HepG2 (cell line): ENCODE results near the gene TMEM253. TPM values are rescaled to one million over a fixed set of nuclear protein-coding genes. Genes with fewer than 3 reads are reported as not detected.

Experiments
- ARHGAP35 ChIP-seq: sonication (generic); formaldehyde crosslinking; IDR thresholded peaks from 2 replicates; pipeline ENCODE4 v1.9.0; 2022; ENCODE audit warnings: mild to moderate bottlenecking, inconsistent platforms, moderate library complexity, missing genetic modification reagents, borderline replicate concordance
- ATAD3A ChIP-seq: sonication (generic); formaldehyde crosslinking; IDR thresholded peaks from 2 replicates; pipeline ENCODE4 v1.4.0; 2020; ENCODE audit warnings: missing genetic modification reagents
- ATRX ChIP-seq: sonication (generic); formaldehyde crosslinking; IDR thresholded peaks from 2 replicates; pipeline ENCODE4 v1.4.0; 2020; ENCODE audit warnings: missing genetic modification reagents, borderline replicate concordance
- BATF2 ChIP-seq: sonication (generic); formaldehyde crosslinking; IDR thresholded peaks from 2 replicates; pipeline ENCODE4 v1.8.0; 2022; ENCODE audit warnings: mild to moderate bottlenecking, missing genetic modification reagents, moderate library complexity
- BORCS8-MEF2B ChIP-seq: sonication (generic); formaldehyde crosslinking; IDR thresholded peaks from 2 replicates; pipeline ENCODE4 v1.8.0; 2022; ENCODE audit warnings: mild to moderate bottlenecking, missing genetic modification reagents
- CBFB ChIP-seq: sonication (generic); formaldehyde crosslinking; IDR thresholded peaks from 2 replicates; pipeline ENCODE4 v1.4.0; 2020; ENCODE audit warnings: missing genetic modification reagents
- KAT7 ChIP-seq: IDR thresholded peaks from 2 replicates; pipeline ENCODE4 v1.6.1; 2018; ENCODE audit warnings: borderline replicate concordance, missing compliant biosample characterization
- MAFK ChIP-seq, 2 experiments: IDR thresholded peaks in 1 of 2; conservative IDR thresholded peaks in 1 of 2; 2 replicates each; pipeline ENCODE4 v1.6.1; 2011; ENCODE audit warnings: improper control_type of control experiment in 2 of 2, low read length in 2 of 2
- MEIS2 ChIP-seq: sonication (generic); formaldehyde crosslinking; IDR thresholded peaks from 2 replicates; pipeline ENCODE4 v1.9.0; 2021; ENCODE audit warnings: mild to moderate bottlenecking, missing genetic modification reagents
- PHF21A ChIP-seq: sonication (generic); formaldehyde crosslinking; IDR thresholded peaks from 2 replicates; pipeline ENCODE4 v1.5.0; 2020; ENCODE audit warnings: mild to moderate bottlenecking, missing genetic modification reagents
- SNAI1 ChIP-seq: sonication (generic); formaldehyde crosslinking; IDR thresholded peaks from 2 replicates; pipeline ENCODE4 v1.5.0; 2020; ENCODE audit warnings: mild to moderate bottlenecking, missing genetic modification reagents, borderline replicate concordance
- SOX5 ChIP-seq: IDR thresholded peaks from 2 replicates; pipeline ENCODE4 v1.6.1; 2016; ENCODE audit warnings: borderline replicate concordance
- TCF12 ChIP-seq, 2 experiments: fragments of 450-650 bp in 1 of 2; sonication (generic) in 1 of 2; formaldehyde crosslinking in 1 of 2; IDR thresholded peaks; 2 replicates each; pipeline versions ENCODE4 v1.6.1 to v1.8.0; 2017 to 2022; ENCODE audit warnings: antibody characterized with exemption in 1 of 2, mild to moderate bottlenecking in 1 of 2, missing genetic modification reagents in 1 of 2, moderate library complexity in 1 of 2
- TFDP1 ChIP-seq: IDR thresholded peaks from 2 replicates; pipeline ENCODE4 v1.6.1; 2016; ENCODE audit warnings: missing compliant biosample characterization, missing genetic modification reagents, borderline replicate concordance
- TMF1 ChIP-seq: sonication (generic); formaldehyde crosslinking; IDR thresholded peaks from 2 replicates; pipeline ENCODE4 v1.8.1; 2022; ENCODE audit warnings: low read depth, missing genetic modification reagents
- ZBTB7A ChIP-seq: sonication (generic); formaldehyde crosslinking; IDR thresholded peaks from 2 replicates; pipeline ENCODE4 v1.8.0; 2022; ENCODE audit warnings: mild to moderate bottlenecking, missing genetic modification reagents
- ZNF138 ChIP-seq: sonication (generic); formaldehyde crosslinking; IDR thresholded peaks from 2 replicates; pipeline ENCODE4 v1.5.0; 2020; ENCODE audit warnings: mild to moderate bottlenecking, low read depth, missing genetic modification reagents
- ZNF292 ChIP-seq: sonication (generic); formaldehyde crosslinking; IDR thresholded peaks from 2 replicates; pipeline ENCODE4 v1.8.1; 2022; ENCODE audit warnings: mild to moderate bottlenecking, low read depth, missing genetic modification reagents, borderline replicate concordance
- ZNF30 ChIP-seq: sonication (generic); formaldehyde crosslinking; IDR thresholded peaks from 2 replicates; pipeline ENCODE4 v1.5.0; 2020; ENCODE audit warnings: mild to moderate bottlenecking, missing genetic modification reagents
- ZNF530 ChIP-seq: sonication (generic); formaldehyde crosslinking; IDR thresholded peaks from 2 replicates; pipeline ENCODE4 v1.5.0; 2020; ENCODE audit warnings: low read depth, mild to moderate bottlenecking, missing genetic modification reagents
- ZNF609 ChIP-seq: sonication (generic); formaldehyde crosslinking; IDR thresholded peaks from 2 replicates; pipeline ENCODE4 v1.4.0; 2020; ENCODE audit warnings: mild to moderate bottlenecking, missing genetic modification reagents, borderline replicate concordance
- ZNF891 ChIP-seq: sonication (generic); formaldehyde crosslinking; IDR thresholded peaks from 2 replicates; pipeline ENCODE4 v1.5.0; 2020; ENCODE audit warnings: mild to moderate bottlenecking, missing genetic modification reagents
- polyA plus RNA-seq, 8 experiments: library from polyadenylated mRNA; depleted of rRNA in 3 of 8; stranded (reverse) in 7 of 8; unstranded in 1 of 8; fragments of >200 nt; fragmentation: Illumina TruSeq in 4 of 8; extraction: Trizol in 4 of 8; gene quantifications; 2 replicates each; pipeline versions ENCODE4 v1.2.1 to v1.2.3, GENCODE V29; 2011 to 2016; ENCODE audit warnings: low read depth in 4 of 8, missing spikeins in 1 of 8, mixed read lengths in 1 of 8; ENCODE audit not compliant: insufficient read depth in 1 of 8
- total RNA-seq, 5 experiments: library from RNA; depleted of rRNA; stranded (reverse); fragments of >200 nt; fragmentation: Illumina TruSeq; extraction: Trizol; gene quantifications; 2 replicates each; pipeline ENCODE4 v1.2.3, GENCODE V29; 2016; ENCODE audit warnings: low read depth in 1 of 5

Gene TMEM253
- total and polyA plus RNA-seq, 2 of the 13 experiments (the other 11 are each of a cell fraction or from before 2014, with no cell fraction given) = 0.29 to 0.45 TPM

GRCh38 chr14:21069388-21070082 is 31.3 kb upstream of the TMEM253 start (continued):
- TF ChIP-seq ZNF292 (0 out of 2 replicates have a peak, but pooled peaks have one; percentile 0), ATRX (CRISPR knock-in tag) (no peak), ZNF530 (no peak), ATAD3A (no peak), SOX5 (CRISPR knock-in tag) (no peak), SNAI1 (CRISPR knock-in tag) (peak; percentile 69; the same call in 1 of the 2 replicates), ZNF138 (CRISPR knock-in tag) (peak; percentile 41; the same call in 1 of the 2 replicates), TCF12 (IDR thresholded peaks at IDR 0.05) (no peak), TCF12 (CRISPR knock-in tag; IDR thresholded peaks at IDR 0.05) (peak; percentile 72; the same call in 1 of the 2 replicates), BORCS8-MEF2B (CRISPR knock-in tag) (peak; percentile 9; the same call in 1 of the 2 replicates), ZNF891 (CRISPR knock-in tag) (peak; percentile 59; the same call in 1 of the 2 replicates), ARHGAP35 (CRISPR knock-in tag) (no peak), CBFB (CRISPR knock-in tag) (peak; percentile 16; the same call in 1 of the 2 replicates), MAFK (conservative IDR thresholded peaks at IDR 0.05 in 1 of 2, IDR thresholded peaks at IDR 0.05 in 1 of 2; ENCODE audit: low read length in 2 of 2) (no peak), PHF21A (CRISPR knock-in tag) (peak; percentile 77), ZBTB7A (CRISPR knock-in tag) (peak; percentile 76), BATF2 (CRISPR knock-in tag) (0 out of 2 replicates have a peak, but pooled peaks have one; percentile 70), KAT7 (CRISPR knock-in tag) (0 out of 2 replicates have a peak, but pooled peaks have one; percentile 1), ZNF30 (CRISPR knock-in tag) (no peak), TMF1 (CRISPR knock-in tag) (no peak), ZNF609 (CRISPR knock-in tag) (peak; percentile 69), TFDP1 (peak; percentile 88; the same call in 1 of the 2 replicates), MEIS2 (CRISPR knock-in tag) (peak; percentile 66; the same call in 1 of the 2 replicates)
